B cell (primary cell): ENCODE measurements around the gene NAA10. TPM values are rescaled to one million over a fixed set of nuclear protein-coding genes. Genes with fewer than 3 reads are reported as not detected.
A peak's percentile ranks its signal among the peaks of the same experiment; 100 is the strongest.

Experiments used
- ATAC-seq: fragments of 200-7000 bp; cut with Tn5 transposase; one replicate; pipeline ENCODE4 v1.10.0; 2021; ENCODE audit warnings: low read depth, mild to moderate bottlenecking, moderate number of reproducible peaks, moderate library complexity
- CTCF ChIA-PET: fragments of 350-600 bp; sonication (Branson Sonifier 250); formaldehyde crosslinking; loops from one replicate; lab custom pipeline; 2021; ENCODE audit warnings: antibody characterized with exemption, inconsistent platforms; lab: Charles Lee
- POLR2A ChIA-PET: fragments of 350-600 bp; sonication (Branson Sonifier 250); formaldehyde crosslinking; loops from one replicate; lab custom pipeline; 2021; ENCODE audit warnings: antibody characterized with exemption; lab: Charles Lee
- DNase-seq: peaks from one replicate; pipeline ENCODE4 v3.0.0; 2013
- H2AFZ ChIP-seq: 2 replicates; pipeline ENCODE4 v1.6.1; 2012; ENCODE audit warnings: mild to moderate bottlenecking, low read depth, low read length; ENCODE audit not compliant: insufficient read depth, poor library complexity, severe bottlenecking
- H3K27ac ChIP-seq, 2 donors: 1 replicate in 1 of 2; 2 replicates in 1 of 2; pipeline ENCODE4 v1.5.1; 2012 to 2013; ENCODE audit warnings: low read length in 2 of 2, mild to moderate bottlenecking in 2 of 2, moderate library complexity in 1 of 2
- H3K27me3 ChIP-seq, 4 experiments: fragments of 200-600 bp in 1 of 4; sonication (generic) in 1 of 4; replicated peaks in 1 of 4; 1 replicate in 2 of 4; 2 replicates in 2 of 4; pipeline versions ENCODE4 v1.6.1 to v1.7.0; 2013 to 2016; ENCODE audit warnings: low read length in 3 of 4, mild to moderate bottlenecking in 2 of 4, mixed read lengths in 1 of 4, moderate library complexity in 1 of 4; ENCODE audit not compliant: insufficient read depth in 4 of 4, control insufficient read depth in 3 of 4; ENCODE audit errors: control extremely low read depth in 1 of 4
- H3K36me3 ChIP-seq, 2 experiments: replicated peaks in 1 of 2; 1 replicate in 1 of 2; 2 replicates in 1 of 2; pipeline versions ENCODE4 v1.6.1 to v1.7.1; 2013; ENCODE audit warnings: low read length in 1 of 2; ENCODE audit not compliant: insufficient read depth in 2 of 2, control insufficient read depth in 1 of 2; ENCODE audit errors: control extremely low read depth in 1 of 2, extremely low read depth in 1 of 2
- H3K4me1 ChIP-seq, 2 donors: fragments of 200-600 bp in 1 of 2; sonication (generic) in 1 of 2; 1 replicate in 1 of 2; 2 replicates in 1 of 2; pipeline versions ENCODE4 v1.5.1 to v1.6.1; 2013 to 2017; ENCODE audit warnings: low read length in 2 of 2; ENCODE audit not compliant: control insufficient read depth in 2 of 2, insufficient read depth in 2 of 2
- H3K4me2 ChIP-seq: replicated peaks from 2 replicates; pipeline ENCODE3; 2012; ENCODE audit warnings: mild to moderate bottlenecking, low read depth, low read length; ENCODE audit not compliant: poor library complexity, severe bottlenecking
- H3K4me3 ChIP-seq, 5 experiments: fragments of 200-600 bp in 1 of 5; sonication (generic) in 1 of 5; 1 replicate in 3 of 5; 2 replicates in 2 of 5; pipeline versions ENCODE4 v1.5.1 to v1.7.0; 2011 to 2016; ENCODE audit warnings: low read length in 4 of 5, mild to moderate bottlenecking in 4 of 5, low read depth in 2 of 5, control low read depth in 1 of 5, moderate library complexity in 1 of 5; ENCODE audit not compliant: insufficient read depth in 1 of 5; ENCODE audit errors: control extremely low read depth in 1 of 5, extremely low read depth in 1 of 5
- H3K79me2 ChIP-seq: fragments of 200-600 bp; sonication (generic); one replicate; pipeline ENCODE4 v1.6.0; 2016; ENCODE audit warnings: low read length; ENCODE audit not compliant: control insufficient read depth, insufficient read depth
- H3K9ac ChIP-seq: fragments of 200-600 bp; sonication (generic); 2 replicates; pipeline ENCODE4 v1.6.1; 2017; ENCODE audit warnings: mild to moderate bottlenecking, low read length, moderate library complexity
- H3K9me3 ChIP-seq, 3 donors: one replicate each; pipeline versions ENCODE4 v1.6.1 to v1.7.1; 2013; ENCODE audit warnings: low read length in 2 of 3; ENCODE audit not compliant: control insufficient read depth in 2 of 3, insufficient read depth in 1 of 3; ENCODE audit errors: control extremely low read depth in 1 of 3
- H4K20me1 ChIP-seq: 2 replicates; pipeline ENCODE4 v1.6.0; 2012; ENCODE audit warnings: mild to moderate bottlenecking, low read length; ENCODE audit not compliant: insufficient read depth, control insufficient read depth, poor library complexity, severe bottlenecking
- H3K27ac Mint-ChIP-seq: one replicate; pipeline ENCODE4 v1.8.0; 2021; ENCODE audit warnings: mixed read lengths
- H3K27me3 Mint-ChIP-seq: one replicate; pipeline ENCODE4 v1.8.0; 2021; ENCODE audit warnings: mixed read lengths
- H3K4me1 Mint-ChIP-seq: one replicate; pipeline ENCODE4 v1.8.0; 2021; ENCODE audit warnings: mixed read lengths
- H3K4me3 Mint-ChIP-seq: one replicate; pipeline ENCODE4 v1.8.0; 2021; ENCODE audit warnings: mixed read lengths
- H3K9me3 Mint-ChIP-seq: one replicate; pipeline ENCODE4 v1.8.0; 2022; ENCODE audit warnings: mixed read lengths; ENCODE audit not compliant: insufficient read depth
- EZH2 ChIP-seq: IDR thresholded peaks from 2 replicates; pipeline ENCODE4 v1.6.1; 2012; ENCODE audit warnings: borderline replicate concordance, low read depth, mild to moderate bottlenecking, moderate library complexity, low read length; ENCODE audit not compliant: insufficient read depth, poor library complexity, severe bottlenecking
- WGBS: methylation state at CpG from one replicate; pipeline ENCODE4 v1.1.5; 2013; ENCODE audit warnings: missing lambda C conversion rate; ENCODE audit not compliant: insufficient coverage; 5-methylcytosine and 5-hydroxymethylcytosine counted together
- intact Hi-C: fragments of 100-400 bp; cut with micrococcal nuclease; formaldehyde crosslinking; loops from one replicate; pipeline ENCODE4 v1.10.0; 2022
- polyA plus RNA-seq: library from polyadenylated mRNA; depleted of rRNA; stranded (reverse); fragments of >200 nt; gene quantifications from 2 replicates; pipeline ENCODE4 v1.2.3, GENCODE V29; 2012
- total RNA-seq, 2 donors: library from RNA; stranded (reverse); fragments of 120-200 nt in 1 of 2; gene quantifications; 1 replicate in 1 of 2; 2 replicates in 1 of 2; pipeline versions ENCODE4 v1.2.3 to v1.2.4, GENCODE V29; 2013 to 2022
- TF ChIP-seq, protein P1 (sequence below): fragments of 200-600 bp; IDR thresholded peaks from one replicate; pipeline ENCODE4 v1.8.0; 2022; ENCODE audit warnings: antibody characterized with exemption, mild to moderate bottlenecking

The NAA10 gene
- total and polyA plus RNA-seq, 2 donors (not counting 1 experiment from before 2014, with no cell fraction given), result 78.3 to 102 TPM

DNA sequence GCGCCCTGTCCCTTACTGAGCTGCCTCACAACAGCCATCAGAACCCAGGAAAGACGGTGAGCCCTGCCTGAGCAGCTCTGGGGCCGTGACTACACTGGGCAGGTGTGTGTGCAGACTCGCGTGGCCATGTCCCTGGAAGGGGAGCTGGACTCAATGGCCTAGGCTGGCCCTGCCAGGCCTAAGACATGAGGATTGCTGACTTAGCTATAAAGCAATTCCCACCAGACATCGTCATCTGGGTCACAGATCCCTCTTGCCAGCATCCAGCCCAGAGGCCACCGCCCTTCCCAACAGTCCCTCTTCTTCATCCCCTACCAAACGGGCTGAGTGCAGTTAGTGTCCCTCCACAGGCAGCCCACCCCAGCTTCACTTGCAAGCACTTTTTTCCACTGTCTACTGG lies 3.7 kb downstream of the NAA10 start:
- peaks cover 24% of the 10 kb centered on the region for H3K79me2 ChIP-seq
- H3K4me1 Mint-ChIP-seq, result peaks cover 20% of the 10 kb centered on the region
- no peak overlapping the region for H3K27ac ChIP-seq
- H3K4me3 ChIP-seq, result no peak overlapping the region
- peaks cover 20 to 36% of the 10 kb centered on the region in 2 donors for H3K4me1 ChIP-seq
- H3K27me3 ChIP-seq, result no peaks in the 10 kb centered on the region
- H3K9ac ChIP-seq, result no peak overlapping the region
- H3K27me3 Mint-ChIP-seq, result no peaks in the 10 kb centered on the region
- TF ChIP-seq EZH2, result no peak
- TF ChIP-seq, protein P1, sequence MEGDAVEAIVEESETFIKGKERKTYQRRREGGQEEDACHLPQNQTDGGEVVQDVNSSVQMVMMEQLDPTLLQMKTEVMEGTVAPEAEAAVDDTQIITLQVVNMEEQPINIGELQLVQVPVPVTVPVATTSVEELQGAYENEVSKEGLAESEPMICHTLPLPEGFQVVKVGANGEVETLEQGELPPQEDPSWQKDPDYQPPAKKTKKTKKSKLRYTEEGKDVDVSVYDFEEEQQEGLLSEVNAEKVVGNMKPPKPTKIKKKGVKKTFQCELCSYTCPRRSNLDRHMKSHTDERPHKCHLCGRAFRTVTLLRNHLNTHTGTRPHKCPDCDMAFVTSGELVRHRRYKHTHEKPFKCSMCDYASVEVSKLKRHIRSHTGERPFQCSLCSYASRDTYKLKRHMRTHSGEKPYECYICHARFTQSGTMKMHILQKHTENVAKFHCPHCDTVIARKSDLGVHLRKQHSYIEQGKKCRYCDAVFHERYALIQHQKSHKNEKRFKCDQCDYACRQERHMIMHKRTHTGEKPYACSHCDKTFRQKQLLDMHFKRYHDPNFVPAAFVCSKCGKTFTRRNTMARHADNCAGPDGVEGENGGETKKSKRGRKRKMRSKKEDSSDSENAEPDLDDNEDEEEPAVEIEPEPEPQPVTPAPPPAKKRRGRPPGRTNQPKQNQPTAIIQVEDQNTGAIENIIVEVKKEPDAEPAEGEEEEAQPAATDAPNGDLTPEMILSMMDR, result no peak
- peaks cover 0 to 23% of the 10 kb centered on the region in 2 experiments for H3K36me3 ChIP-seq
- CTCF ChIA-PET, result interaction anchor here (13.1 kb wide), 1 partner anchor 15 kb away, joined by 325 read pairs; the partner anchor contains the start of gene RENBP
- POLR2A ChIA-PET, result no interaction called here
- intact Hi-C loops, result no loop called here
- no peak overlapping the region for H3K4me3 Mint-ChIP-seq
- no peaks in the 10 kb centered on the region for H3K9me3 ChIP-seq
- DNase-seq (no peak), ATAC-seq (no peak)
- H2AFZ ChIP-seq, result no peak overlapping the region
- H3K4me2 ChIP-seq, result no peak overlapping the region
- WGBS, result 95% methylated on average over 7 of the region's 8 CpGs
- no peaks in the 10 kb centered on the region for H4K20me1 ChIP-seq
- no peaks in the 10 kb centered on the region for H3K9me3 Mint-ChIP-seq
- no peak overlapping the region for H3K27ac Mint-ChIP-seq

DNA sequence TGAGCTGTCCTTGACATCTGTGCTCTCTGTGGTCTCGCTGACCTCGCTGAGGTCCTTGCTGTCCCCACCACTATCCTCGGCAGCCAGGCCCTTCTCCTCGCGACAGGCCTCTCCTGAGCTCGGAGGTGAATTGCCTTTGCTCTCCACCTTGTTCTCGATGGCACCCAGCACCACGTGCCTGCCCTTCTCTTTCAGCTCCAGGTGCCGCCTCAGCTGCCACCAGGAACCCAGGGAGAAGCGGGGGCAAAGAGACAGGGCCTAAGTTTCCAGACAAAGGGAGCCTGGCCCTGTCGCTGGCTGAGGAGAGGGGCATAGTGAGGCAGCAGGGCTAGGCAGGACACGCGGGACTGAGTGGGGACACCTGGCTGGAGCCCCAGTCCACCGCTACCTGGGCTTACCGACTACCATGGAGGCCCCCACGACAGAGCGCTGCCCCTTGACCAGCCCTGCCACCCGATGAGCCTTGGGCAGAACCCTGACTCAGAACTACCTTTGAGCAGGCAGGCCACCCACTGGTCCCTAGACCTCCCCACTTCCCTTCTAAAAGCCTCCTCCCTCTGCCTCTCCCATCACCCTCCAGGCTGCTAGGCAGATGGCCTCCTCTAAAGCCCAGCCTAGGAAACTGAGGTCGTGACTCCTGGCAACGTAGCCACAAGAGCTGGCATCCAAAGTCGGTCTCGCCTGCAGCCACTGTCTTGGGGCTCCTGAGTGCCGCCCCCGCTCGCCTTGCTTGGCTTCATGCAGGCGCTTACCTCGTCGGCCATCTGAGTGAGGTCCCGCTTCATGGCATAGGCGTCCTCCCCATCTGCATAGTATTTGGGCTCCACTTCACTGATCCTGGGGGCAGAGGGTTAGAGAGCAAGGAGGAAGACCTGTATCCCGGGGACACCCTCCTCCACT lies 4.6 kb downstream of the NAA10 start:
- ChIA-PET CTCF (interaction anchor here (13.1 kb wide), 1 partner anchor 16 kb away, joined by 325 read pairs; the partner anchor contains the start of gene RENBP), POLR2A (no interaction called here)
- TF ChIP-seq, protein P1, result no peak
- no peak for TF ChIP-seq EZH2
- Mint-ChIP-seq H3K27me3 (no peaks in the 10 kb centered on the region), H3K27ac (peak overlapping the region; percentile 26), H3K4me3 (no peak overlapping the region), H3K9me3 (no peaks in the 10 kb centered on the region), H3K4me1 (peaks cover 24% of the 10 kb centered on the region)
- Histone ChIP-seq H3K36me3 (peaks cover 0 to 23% of the 10 kb centered on the region in 2 experiments), H2AFZ (no peak overlapping the region), H4K20me1 (no peaks in the 10 kb centered on the region), H3K9me3 (no peaks in the 10 kb centered on the region), H3K79me2 (peaks cover 24% of the 10 kb centered on the region), H3K4me2 (peak overlapping the region; percentile 98), H3K27ac (no peak overlapping the region), H3K9ac (no peak overlapping the region), H3K4me1 (peaks cover 26 to 34% of the 10 kb centered on the region in 2 donors), H3K4me3 (no peak overlapping the region), H3K27me3 (no peaks in the 10 kb centered on the region)
- DNase-seq (no peak), ATAC-seq (no peak)
- 97% methylated on average over 12 of the region's 31 CpGs for WGBS
- intact Hi-C loops, result no loop called here
